Type B pancreatic cell (in vitro differentiated cells): Measurements from ENCODE around the gene WFIKKN1. TPM values are rescaled to one million over a fixed set of nuclear protein-coding genes. Genes with fewer than 3 reads are reported as not detected.
A peak's percentile ranks its signal among the peaks of the same experiment; 100 is the strongest.
"Not testable (repeated sequence)": the region's sequence is repeated elsewhere in the genome, so short reads cannot be mapped to it uniquely, and the experiment has no call there.

Experiments
- DNase-seq: peaks from one replicate; pipeline ENCODE4 v3.0.0; 2021; ENCODE audit warnings: mixed read lengths; ENCODE audit not compliant: unreplicated experiment; ENCODE audit errors: extremely low spot score
- H3K27ac Mint-ChIP-seq: 2 replicates; pipeline ENCODE4 v1.8.0; 2021; ENCODE audit warnings: mild to moderate bottlenecking, mixed read lengths
- H3K27me3 Mint-ChIP-seq: 2 replicates; pipeline ENCODE4 v1.8.0; 2021; ENCODE audit warnings: mixed read lengths
- H3K36me3 Mint-ChIP-seq: 2 replicates; pipeline ENCODE4 v1.8.0; 2021; ENCODE audit warnings: mixed read lengths
- H3K4me1 Mint-ChIP-seq: one replicate; pipeline ENCODE4 v1.8.0; 2021; ENCODE audit warnings: mixed read lengths; ENCODE audit not compliant: unreplicated experiment
- H3K4me3 Mint-ChIP-seq: 2 replicates; pipeline ENCODE4 v1.8.0; 2021; ENCODE audit warnings: mild to moderate bottlenecking, mixed read lengths
- H3K9me3 Mint-ChIP-seq: 2 replicates; pipeline ENCODE4 v1.8.0; 2021; ENCODE audit warnings: mixed read lengths
- CTCF ChIP-seq: fragments of 200-600 bp; sonication (generic); conservative IDR thresholded peaks from 2 replicates; pipeline ENCODE4 v1.5.0; 2021; ENCODE audit warnings: antibody characterized with exemption, mild to moderate bottlenecking
- total RNA-seq: library from RNA; stranded (reverse); gene quantifications from 2 replicates; pipeline ENCODE4 v1.2.1, GENCODE V29; 2021; ENCODE audit warnings: low replicate concordance

WFIKKN1 gene
- total RNA-seq, 1 donor from 2014 or later = 9.0 TPM

GRCh38 chr16:596736-597060 lies 34.1 kb upstream of the WFIKKN1 start:
- peaks cover 18% of the 10 kb centered on the region for H3K4me1 Mint-ChIP-seq
- H3K36me3 Mint-ChIP-seq = peaks cover 9% of the 10 kb centered on the region
- H3K27ac Mint-ChIP-seq = peak overlapping the region; percentile 39
- no peak for DNase-seq
- no peak overlapping the region for H3K4me3 Mint-ChIP-seq
- H3K9me3 Mint-ChIP-seq = no peaks in the 10 kb centered on the region
- no peak for TF ChIP-seq CTCF
- no peaks in the 10 kb centered on the region for H3K27me3 Mint-ChIP-seq

- not testable (repeated sequence) for H3K36me3 Mint-ChIP-seq, H3K27me3 Mint-ChIP-seq, H3K9me3 Mint-ChIP-seq, H3K4me3 Mint-ChIP-seq, DNase-seq, H3K27ac Mint-ChIP-seq
- H3K4me1 Mint-ChIP-seq = peaks cover 13% of the 10 kb centered on the region
Observed at GRCh38 chr16:597655-598054, 33.1 kb upstream of the WFIKKN1 start.

DNA sequence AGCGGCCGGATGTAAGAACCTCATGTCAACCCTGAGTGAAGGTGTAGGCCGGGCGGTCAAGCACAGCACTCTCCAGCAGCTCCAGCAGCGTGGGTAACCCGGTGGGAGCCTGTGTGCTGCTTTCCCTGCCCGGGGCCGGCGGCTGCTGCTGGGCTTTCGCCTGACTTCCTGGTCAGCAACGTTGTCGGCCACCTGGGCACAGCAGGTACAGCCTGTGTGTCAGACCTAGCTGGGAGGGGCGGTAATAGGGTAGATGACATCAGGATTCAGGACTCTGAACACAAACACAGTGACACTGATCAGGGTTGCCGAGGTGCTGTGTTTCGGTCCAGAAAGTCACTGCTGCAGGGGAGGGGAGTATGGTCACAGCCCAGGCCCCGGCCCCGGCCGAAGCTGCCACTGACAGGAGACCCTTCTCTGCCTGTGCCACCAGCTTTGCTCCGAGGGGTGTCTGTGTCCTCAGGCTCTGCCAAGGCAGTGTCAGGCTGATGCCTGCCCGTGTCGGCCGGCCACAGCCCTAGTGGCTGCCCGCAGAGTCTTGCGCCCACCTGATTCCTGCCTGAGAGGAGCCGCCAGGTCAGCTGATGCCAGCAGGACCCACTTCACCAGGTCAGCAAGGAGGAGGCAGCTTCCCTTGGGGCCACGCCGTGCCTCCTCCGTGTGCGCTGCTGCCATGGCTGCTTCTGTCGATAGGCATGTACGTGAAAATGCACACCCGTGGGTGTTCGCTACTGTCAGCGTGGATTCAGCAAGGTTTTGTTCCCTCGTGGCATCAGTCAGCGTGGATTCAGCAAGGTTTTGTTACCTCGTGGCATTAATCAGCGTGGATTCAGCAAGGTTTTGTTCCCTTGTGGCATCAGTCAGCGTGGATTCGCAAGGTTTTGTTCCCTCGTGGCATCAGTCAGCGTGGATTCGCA lies 31.7 kb upstream of the WFIKKN1 start:
- no peak overlapping the region for H3K27ac Mint-ChIP-seq
- H3K4me1 Mint-ChIP-seq = peaks cover 10% of the 10 kb centered on the region
- H3K4me3 Mint-ChIP-seq = no peak overlapping the region
- H3K36me3 Mint-ChIP-seq = peaks cover 13% of the 10 kb centered on the region
- no peaks in the 10 kb centered on the region for H3K27me3 Mint-ChIP-seq
- no peak for TF ChIP-seq CTCF
- no peak for DNase-seq
- no peaks in the 10 kb centered on the region for H3K9me3 Mint-ChIP-seq

DNA sequence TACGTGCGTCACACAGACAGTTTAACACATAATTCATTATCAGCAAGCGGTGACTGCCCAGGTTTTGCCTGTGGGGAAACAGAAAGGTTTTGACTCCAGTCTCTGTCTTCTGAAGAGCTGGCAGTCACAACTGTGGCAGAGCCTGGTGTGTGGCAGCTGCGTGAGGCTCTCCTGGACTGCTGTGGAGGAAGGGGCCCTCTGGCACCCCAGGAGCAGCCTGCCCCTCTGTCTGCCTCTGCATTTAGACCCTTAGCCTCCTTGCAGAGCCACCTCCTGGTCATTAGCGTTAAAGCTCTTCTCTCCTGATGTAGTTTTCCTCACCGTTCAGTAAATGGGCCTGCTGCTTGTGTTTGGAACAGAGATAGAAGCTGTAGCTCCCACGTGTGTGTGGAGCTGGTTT lies 30.0 kb upstream of the WFIKKN1 start:
- Mint-ChIP-seq H3K27ac (no peak overlapping the region), H3K27me3 (no peaks in the 10 kb centered on the region), H3K4me1 (peaks cover 4% of the 10 kb centered on the region), H3K4me3 (no peak overlapping the region), H3K9me3 (no peaks in the 10 kb centered on the region), H3K36me3 (peaks cover 17% of the 10 kb centered on the region)
- peak; percentile 30 for TF ChIP-seq CTCF
- no peak for DNase-seq

- Mint-ChIP-seq H3K36me3 (peaks cover 12% of the 10 kb centered on the region), H3K27ac (no peak overlapping the region), H3K4me3 (no peak overlapping the region), H3K9me3 (no peaks in the 10 kb centered on the region), H3K27me3 (no peaks in the 10 kb centered on the region), H3K4me1 (peaks cover 9% of the 10 kb centered on the region)
- no peak for TF ChIP-seq CTCF
- DNase-seq = no peak
Observed at GRCh38 chr16:603933-604332, 26.9 kb upstream of the WFIKKN1 start.

- no peak overlapping the region for H3K4me3 Mint-ChIP-seq
- TF ChIP-seq CTCF = no peak
- H3K27ac Mint-ChIP-seq = no peak overlapping the region
- no peak for DNase-seq
- H3K4me1 Mint-ChIP-seq = peaks cover 13% of the 10 kb centered on the region
- peaks cover 12% of the 10 kb centered on the region for H3K36me3 Mint-ChIP-seq
- H3K9me3 Mint-ChIP-seq = no peaks in the 10 kb centered on the region
- no peaks in the 10 kb centered on the region for H3K27me3 Mint-ChIP-seq
Observed at GRCh38 chr16:606656-607307, 24.0 kb upstream of the WFIKKN1 start.
